Measurements from ENCODE around the gene VWA8. TPM values are rescaled to one million over a fixed set of nuclear protein-coding genes. Genes with fewer than 3 reads are reported as not detected.
A peak's percentile ranks its signal among the peaks of the same experiment; 100 is the strongest.

Gene VWA8
- total RNA-seq, 6 experiments from 2014 or later: 11.3 to 14.7 (median 13.8) TPM

DNA sequence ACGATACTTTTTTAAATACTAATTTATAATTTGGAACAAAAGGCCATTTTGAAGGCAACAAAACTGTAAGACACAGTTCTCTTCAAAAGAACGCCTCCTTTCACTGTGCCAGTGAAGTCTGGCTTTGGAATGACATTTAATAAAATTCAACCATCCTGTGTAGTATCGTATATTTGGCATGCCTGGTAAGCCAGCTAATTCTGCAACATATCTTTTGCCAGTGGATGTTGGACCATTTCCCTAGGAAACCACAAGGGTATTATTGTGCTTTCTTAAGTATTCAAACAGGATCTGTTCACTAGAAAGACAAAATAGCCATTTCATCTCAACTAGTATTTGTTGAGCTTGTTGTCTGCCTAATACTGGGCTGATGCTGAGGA is 391.9 kb downstream of the VWA8 start:
- Mint-ChIP-seq H3K4me1 (ENCODE audit: low read depth) (peaks cover 24% of the 10 kb centered on the region), H3K36me3 (ENCODE audit: low read depth) (peaks cover 10% of the 10 kb centered on the region; the same call in 1 of the 2 replicates), H3K27ac (no peak overlapping the region; the same call in 1 of the 2 replicates), H3K9me3 (no peaks in the 10 kb centered on the region), H3K27me3 (ENCODE audit: insufficient read depth) (peaks cover 3% of the 10 kb centered on the region; the same call in 1 of the 2 replicates), H3K4me3 (no peak overlapping the region)
- DNase-seq: no peak
- TF ChIP-seq, protein P1, sequence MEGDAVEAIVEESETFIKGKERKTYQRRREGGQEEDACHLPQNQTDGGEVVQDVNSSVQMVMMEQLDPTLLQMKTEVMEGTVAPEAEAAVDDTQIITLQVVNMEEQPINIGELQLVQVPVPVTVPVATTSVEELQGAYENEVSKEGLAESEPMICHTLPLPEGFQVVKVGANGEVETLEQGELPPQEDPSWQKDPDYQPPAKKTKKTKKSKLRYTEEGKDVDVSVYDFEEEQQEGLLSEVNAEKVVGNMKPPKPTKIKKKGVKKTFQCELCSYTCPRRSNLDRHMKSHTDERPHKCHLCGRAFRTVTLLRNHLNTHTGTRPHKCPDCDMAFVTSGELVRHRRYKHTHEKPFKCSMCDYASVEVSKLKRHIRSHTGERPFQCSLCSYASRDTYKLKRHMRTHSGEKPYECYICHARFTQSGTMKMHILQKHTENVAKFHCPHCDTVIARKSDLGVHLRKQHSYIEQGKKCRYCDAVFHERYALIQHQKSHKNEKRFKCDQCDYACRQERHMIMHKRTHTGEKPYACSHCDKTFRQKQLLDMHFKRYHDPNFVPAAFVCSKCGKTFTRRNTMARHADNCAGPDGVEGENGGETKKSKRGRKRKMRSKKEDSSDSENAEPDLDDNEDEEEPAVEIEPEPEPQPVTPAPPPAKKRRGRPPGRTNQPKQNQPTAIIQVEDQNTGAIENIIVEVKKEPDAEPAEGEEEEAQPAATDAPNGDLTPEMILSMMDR (IDR thresholded peaks at IDR 0.05): no peak

DNA sequence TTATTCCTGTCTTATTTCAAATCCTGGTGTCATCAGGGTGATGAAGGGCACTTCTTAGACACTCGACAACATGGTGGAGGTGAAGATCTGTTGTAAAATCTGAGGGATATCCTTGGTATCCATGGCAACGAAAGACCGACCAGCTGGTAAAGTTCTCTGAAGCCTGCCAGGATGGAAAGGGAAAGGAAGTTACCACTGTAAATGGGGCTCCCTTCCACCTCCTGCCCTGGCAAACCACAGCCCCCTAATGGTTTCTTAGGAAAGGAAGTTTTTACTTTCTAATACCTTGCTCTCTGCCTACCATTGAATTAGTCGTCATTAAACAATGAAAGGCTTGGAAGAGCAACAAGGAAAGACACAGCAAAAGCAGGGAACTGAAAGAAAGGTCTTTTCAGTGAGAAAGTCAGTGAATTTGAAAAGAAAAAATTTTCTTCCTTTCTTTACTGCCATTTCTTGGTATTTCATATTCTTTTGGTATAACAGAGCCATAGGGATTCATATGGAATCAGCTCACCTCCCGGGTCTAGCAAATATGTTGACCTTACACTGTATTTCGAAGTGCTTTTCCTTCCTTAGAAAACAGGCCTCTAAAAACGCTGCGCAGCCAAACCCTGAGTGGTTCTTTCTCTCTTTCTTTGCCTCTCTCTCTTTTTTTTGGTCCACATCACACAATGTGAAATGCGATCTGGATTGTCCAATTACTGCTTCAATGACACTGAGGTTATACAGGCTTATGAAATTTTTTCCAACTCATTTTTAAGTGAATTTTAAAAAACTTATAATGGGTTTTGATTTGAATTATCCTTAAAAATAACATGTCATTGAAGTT is 392.6 kb downstream of the VWA8 start:
- peaks cover 9% of the 10 kb centered on the region; the same call in 1 of the 2 replicates for H3K36me3 Mint-ChIP-seq (ENCODE audit: low read depth)
- no peak for DNase-seq
- H3K27me3 Mint-ChIP-seq (ENCODE audit: insufficient read depth): peaks cover 3% of the 10 kb centered on the region; the same call in 1 of the 2 replicates
- no peaks in the 10 kb centered on the region for H3K9me3 Mint-ChIP-seq
- H3K4me3 Mint-ChIP-seq: no peak overlapping the region
- no peak overlapping the region for H3K27ac Mint-ChIP-seq
- TF ChIP-seq, protein P1 (IDR thresholded peaks at IDR 0.05): no peak
- peaks cover 30% of the 10 kb centered on the region for H3K4me1 Mint-ChIP-seq (ENCODE audit: low read depth)

DNA sequence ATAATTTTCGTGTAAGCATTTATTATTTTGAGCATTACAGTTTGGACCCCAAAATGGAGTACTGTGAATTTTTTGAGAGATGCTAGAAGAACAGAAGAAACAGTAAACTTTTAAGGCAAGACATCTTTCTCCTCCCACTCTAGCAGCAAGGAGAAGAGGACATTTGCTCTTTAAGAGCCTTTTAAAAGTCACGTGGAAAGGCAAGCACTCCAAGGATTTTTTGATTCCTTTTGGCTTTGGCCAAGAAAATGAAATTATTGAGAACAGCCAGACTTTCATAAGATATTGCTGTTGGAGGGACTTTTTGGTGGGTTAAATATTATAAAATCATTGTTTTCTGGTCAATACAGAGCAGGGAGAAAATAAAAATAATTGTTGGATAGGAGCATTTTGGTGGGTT is 393.5 kb downstream of the VWA8 start:
- Mint-ChIP-seq H3K4me1 (ENCODE audit: low read depth) (peaks cover 40% of the 10 kb centered on the region), H3K36me3 (ENCODE audit: low read depth) (peaks cover 9% of the 10 kb centered on the region; the same call in 1 of the 2 replicates), H3K27ac (no peak overlapping the region), H3K9me3 (no peaks in the 10 kb centered on the region), H3K4me3 (no peak overlapping the region), H3K27me3 (ENCODE audit: insufficient read depth) (peaks cover 3% of the 10 kb centered on the region; the same call in 1 of the 2 replicates)
- TF ChIP-seq, protein P1 (IDR thresholded peaks at IDR 0.05): no peak
- DNase-seq: no peak

DNA sequence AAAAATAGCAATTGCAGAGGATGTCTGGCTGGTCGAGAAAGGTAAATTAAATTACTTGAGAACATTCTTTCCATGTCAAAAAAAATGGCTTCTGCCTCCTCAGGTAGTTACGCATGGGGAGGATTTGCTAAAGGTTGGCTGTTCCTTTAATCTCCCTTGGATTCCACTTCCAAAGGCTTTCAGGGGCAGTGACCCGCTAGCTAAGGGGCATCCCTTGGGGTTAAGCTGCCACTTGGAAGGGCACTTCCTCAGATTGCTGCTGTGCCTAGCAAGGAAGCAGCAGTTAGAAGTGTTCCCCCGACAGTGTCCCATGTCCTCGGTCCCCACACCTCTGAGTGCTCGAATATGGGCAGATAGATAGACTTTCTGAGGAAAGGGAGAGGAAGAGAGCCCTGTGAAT is 395.1 kb downstream of the VWA8 start:
- H3K36me3 Mint-ChIP-seq (ENCODE audit: low read depth): peaks cover 9% of the 10 kb centered on the region; the same call in 1 of the 2 replicates
- TF ChIP-seq, protein P1 (IDR thresholded peaks at IDR 0.05): no peak
- H3K9me3 Mint-ChIP-seq: no peaks in the 10 kb centered on the region
- no peak overlapping the region for H3K27ac Mint-ChIP-seq
- no peak for DNase-seq
- no peak overlapping the region for H3K4me3 Mint-ChIP-seq
- H3K4me1 Mint-ChIP-seq (ENCODE audit: low read depth): peaks cover 55% of the 10 kb centered on the region
- H3K27me3 Mint-ChIP-seq (ENCODE audit: insufficient read depth): peaks cover 5% of the 10 kb centered on the region; the same call in 1 of the 2 replicates

DNA sequence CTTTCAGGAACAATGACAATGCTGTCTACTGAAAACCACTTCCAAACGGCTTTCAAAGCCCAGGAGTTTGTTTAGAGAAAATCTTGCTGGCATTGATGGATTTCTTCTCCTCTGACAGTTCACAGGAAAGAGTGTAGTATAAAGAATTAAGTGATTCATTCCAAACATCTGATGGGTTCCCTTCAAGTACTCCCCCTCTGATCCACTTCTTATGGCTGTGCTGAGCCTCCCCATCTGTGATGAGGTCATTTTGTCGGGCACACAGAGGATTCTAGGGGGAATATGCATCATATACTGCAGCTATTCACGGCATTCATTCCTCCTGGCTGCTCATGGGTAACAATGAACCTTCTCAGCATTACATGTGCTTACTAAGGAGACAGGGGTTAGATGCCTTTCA is 395.7 kb downstream of the VWA8 start:
- peaks cover 9% of the 10 kb centered on the region; the same call in 1 of the 2 replicates for H3K36me3 Mint-ChIP-seq (ENCODE audit: low read depth)
- TF ChIP-seq, protein P1 (IDR thresholded peaks at IDR 0.05): no peak
- H3K27ac Mint-ChIP-seq: no peak overlapping the region; the same call in none of the 2 replicates
- H3K4me1 Mint-ChIP-seq (ENCODE audit: low read depth): peaks cover 55% of the 10 kb centered on the region
- H3K9me3 Mint-ChIP-seq: no peaks in the 10 kb centered on the region
- H3K4me3 Mint-ChIP-seq: no peak overlapping the region
- peak; percentile 24 for DNase-seq
- H3K27me3 Mint-ChIP-seq (ENCODE audit: insufficient read depth): peaks cover 5% of the 10 kb centered on the region; the same call in 1 of the 2 replicates
